ENCODE data around the gene SRPK1.

DNA sequence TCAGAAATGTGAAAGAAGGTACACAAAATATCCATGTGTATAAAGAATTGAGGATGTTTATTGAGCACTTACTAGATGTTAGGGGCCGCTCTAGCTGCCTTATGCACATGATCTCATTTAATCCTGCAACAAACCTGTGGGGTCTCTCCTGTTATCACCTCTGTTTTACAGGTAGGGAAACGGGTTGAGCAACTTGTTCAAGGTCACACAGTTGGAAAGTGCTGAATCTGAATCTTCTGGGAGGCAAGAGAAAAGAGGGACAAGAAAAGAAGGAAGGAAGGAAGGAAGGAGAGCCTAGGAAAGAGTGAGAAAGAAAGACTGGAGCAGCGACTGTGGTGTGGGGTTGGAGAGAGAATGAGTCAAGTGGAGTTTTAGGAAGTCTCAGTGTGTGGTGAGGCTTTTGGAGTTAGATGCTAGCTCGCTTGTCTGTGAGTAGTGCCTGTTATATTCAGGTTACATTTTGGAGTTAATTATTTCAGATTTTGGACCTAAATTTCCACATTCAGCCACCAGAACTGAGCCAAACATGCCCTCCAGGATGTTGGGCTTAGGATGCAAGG is 132.4 kb downstream of the SRPK1 start:
- TF ChIP-seq, protein P1, sequence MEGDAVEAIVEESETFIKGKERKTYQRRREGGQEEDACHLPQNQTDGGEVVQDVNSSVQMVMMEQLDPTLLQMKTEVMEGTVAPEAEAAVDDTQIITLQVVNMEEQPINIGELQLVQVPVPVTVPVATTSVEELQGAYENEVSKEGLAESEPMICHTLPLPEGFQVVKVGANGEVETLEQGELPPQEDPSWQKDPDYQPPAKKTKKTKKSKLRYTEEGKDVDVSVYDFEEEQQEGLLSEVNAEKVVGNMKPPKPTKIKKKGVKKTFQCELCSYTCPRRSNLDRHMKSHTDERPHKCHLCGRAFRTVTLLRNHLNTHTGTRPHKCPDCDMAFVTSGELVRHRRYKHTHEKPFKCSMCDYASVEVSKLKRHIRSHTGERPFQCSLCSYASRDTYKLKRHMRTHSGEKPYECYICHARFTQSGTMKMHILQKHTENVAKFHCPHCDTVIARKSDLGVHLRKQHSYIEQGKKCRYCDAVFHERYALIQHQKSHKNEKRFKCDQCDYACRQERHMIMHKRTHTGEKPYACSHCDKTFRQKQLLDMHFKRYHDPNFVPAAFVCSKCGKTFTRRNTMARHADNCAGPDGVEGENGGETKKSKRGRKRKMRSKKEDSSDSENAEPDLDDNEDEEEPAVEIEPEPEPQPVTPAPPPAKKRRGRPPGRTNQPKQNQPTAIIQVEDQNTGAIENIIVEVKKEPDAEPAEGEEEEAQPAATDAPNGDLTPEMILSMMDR (IDR thresholded peaks at IDR 0.05), result no peak
- no peak for TF ChIP-seq POLR2A (IDR thresholded peaks at IDR 0.05)

Data from Peyer's patch (tissue), 4 donors.